LNCAP (cell line): ENCODE results near the gene AHCYL2.

Experiments used
- CTCF ChIP-seq: fragments of 450-650 bp; IDR thresholded peaks from 2 replicates; pipeline ENCODE4 v1.5.1; 2017; ENCODE audit warnings: mild to moderate bottlenecking

Gene AHCYL2

GRCh38 chr7:129401967-129402860 lies 177.4 kb downstream of the AHCYL2 start:
- no peak for TF ChIP-seq CTCF

- TF ChIP-seq CTCF = no peak
Measured at GRCh38 chr7:129405527-129405926, 180.7 kb downstream of the AHCYL2 start.

- no peak for TF ChIP-seq CTCF
Measured at GRCh38 chr7:129412501-129412900, 187.7 kb downstream of the AHCYL2 start.

GRCh38 chr7:129417073-129417472 lies 192.2 kb downstream of the AHCYL2 start:
- TF ChIP-seq CTCF = no peak

GRCh38 chr7:129421717-129422250 lies 197.0 kb downstream of the AHCYL2 start:
- TF ChIP-seq CTCF = no peak

GRCh38 chr7:129422727-129423126 lies 197.9 kb downstream of the AHCYL2 start:
- TF ChIP-seq CTCF = no peak

- TF ChIP-seq CTCF = no peak
Measured at GRCh38 chr7:129423700-129424410, 199.0 kb downstream of the AHCYL2 start.
